ENCODE results near the gene CPXCR1. TPM values are rescaled to one million over a fixed set of nuclear protein-coding genes. Genes with fewer than 3 reads are reported as not detected.

Gene CPXCR1
- polyA plus RNA-seq, 1 donor (not counting 4 experiments of a cell fraction or from before 2014, with no cell fraction given): 0.08 TPM

GRCh38 chrX:88789825-88790224 lies 42.8 kb downstream of the CPXCR1 start:
- Histone ChIP-seq H3K9me3 (ENCODE audit: control insufficient read depth, low read depth, low read length) (peaks cover 2% of the 10 kb centered on the region), H2AFZ (ENCODE audit: control insufficient read depth, low read length) (no peak overlapping the region), H3K9me1 (ENCODE audit: control insufficient read depth, extremely low read depth, insufficient read depth, low read length) (no peaks in the 10 kb centered on the region), H3K9ac (ENCODE audit: control insufficient read depth, extremely low read depth, insufficient read depth, low read length) (no peak overlapping the region), H4K20me1 (ENCODE audit: control insufficient read depth, extremely low read depth, insufficient read depth, low read length) (no peaks in the 10 kb centered on the region), H3K79me2 (ENCODE audit: control insufficient read depth, insufficient read depth, low read length) (no peaks in the 10 kb centered on the region), H3K4me3 (ENCODE audit: control insufficient read depth in 2 of 3, extremely low read depth in 1 of 3, insufficient read depth in 2 of 3, low read depth in 1 of 3, low read length in 3 of 3) (no peak overlapping the region), H3K4me1 (ENCODE audit: control insufficient read depth, extremely low read depth, insufficient read depth, low read length) (no peaks in the 10 kb centered on the region), H3K27me3 (ENCODE audit: control insufficient read depth, extremely low read depth, insufficient read depth, low read length) (no peaks in the 10 kb centered on the region), H3K27ac (ENCODE audit: control insufficient read depth, insufficient read depth, low read length) (no peak overlapping the region), H3K36me3 (ENCODE audit: control insufficient read depth in 2 of 2, extremely low read depth in 1 of 2, insufficient read depth in 2 of 2, low read length in 2 of 2) (no peaks in the 10 kb centered on the region), H3K4me2 (ENCODE audit: control insufficient read depth, extremely low read depth, insufficient read depth, low read depth, low read length) (no peak overlapping the region)
- no peak for TF ChIP-seq EZH2 (IDR thresholded peaks at IDR 0.05; ENCODE audit: low read length)
- TF ChIP-seq CTCF (optimal IDR thresholded peaks at IDR 0.05 in 1 of 3, IDR thresholded peaks at IDR 0.05 in 1 of 3, conservative IDR thresholded peaks at IDR 0.05 in 1 of 3; ENCODE audit: extremely low read depth in 1 of 3, insufficient read depth in 2 of 3, low read length in 3 of 3): no peak
- no peak for FAIRE-seq
- DNase-seq (ENCODE audit: low read depth, low spot score): no peak
- dilution Hi-C loops (cut with MboI; ENCODE audit: extremely low pct_ligation_motif_present, low sequenced_read_pairs): no loop called here
